Stimulated activated CD4-positive, alpha-beta T cell treated with anti-CD3 and anti-CD28 coated beads, Interleukin-2, amount 100 ng/mL, for 48 hours (primary cell): ENCODE measurements around the gene SETD7.
"Not testable (repeated sequence)": the region's sequence is repeated elsewhere in the genome, so short reads cannot be mapped to it uniquely, and the experiment has no call there.

Experiments
- DNase-seq, 2 donors: peaks; one replicate each; pipeline ENCODE4 v3.0.0-alpha.2; 2020

SETD7 gene

GRCh38 chr4:139460565-139460964 is 95.5 kb downstream of the SETD7 start:
- no peak for DNase-seq

GRCh38 chr4:139458999-139459398 is 97.0 kb downstream of the SETD7 start:
- DNase-seq = no peak

- DNase-seq = no peak
These were observed 97.5 kb downstream of the SETD7 start for GRCh38 chr4:139458543-139458942.

GRCh38 chr4:139457318-139457717 is 98.7 kb downstream of the SETD7 start:
- DNase-seq = no peak

- DNase-seq = no peak
These were observed 100.9 kb downstream of the SETD7 start for GRCh38 chr4:139455126-139455538.

- DNase-seq = no peak
These were observed 101.6 kb downstream of the SETD7 start, which contains the start of gene RAB33B for GRCh38 chr4:139454111-139455045. TSS of gene RAB33B (plus strand) at chr4:139454121. CDS start at chr4:139454196, 75 bp downstream.

GRCh38 chr4:139453371-139454110 is 102.5 kb downstream of the SETD7 start:
- peak; percentile 91 to 96 for DNase-seq

GRCh38 chr4:139453041-139453370 is 103.0 kb downstream of the SETD7 start:
- peak; percentile 52 to 53 for DNase-seq

- no peak for DNase-seq
These were observed 104.0 kb downstream of the SETD7 start for GRCh38 chr4:139451997-139452396.

- no peak for DNase-seq
These were observed 105.4 kb downstream of the SETD7 start for GRCh38 chr4:139450586-139450985.

GRCh38 chr4:139447078-139447477 is 108.9 kb downstream of the SETD7 start:
- not testable (repeated sequence) for DNase-seq
